ENCODE data around the gene SLC32A1.

DNA sequence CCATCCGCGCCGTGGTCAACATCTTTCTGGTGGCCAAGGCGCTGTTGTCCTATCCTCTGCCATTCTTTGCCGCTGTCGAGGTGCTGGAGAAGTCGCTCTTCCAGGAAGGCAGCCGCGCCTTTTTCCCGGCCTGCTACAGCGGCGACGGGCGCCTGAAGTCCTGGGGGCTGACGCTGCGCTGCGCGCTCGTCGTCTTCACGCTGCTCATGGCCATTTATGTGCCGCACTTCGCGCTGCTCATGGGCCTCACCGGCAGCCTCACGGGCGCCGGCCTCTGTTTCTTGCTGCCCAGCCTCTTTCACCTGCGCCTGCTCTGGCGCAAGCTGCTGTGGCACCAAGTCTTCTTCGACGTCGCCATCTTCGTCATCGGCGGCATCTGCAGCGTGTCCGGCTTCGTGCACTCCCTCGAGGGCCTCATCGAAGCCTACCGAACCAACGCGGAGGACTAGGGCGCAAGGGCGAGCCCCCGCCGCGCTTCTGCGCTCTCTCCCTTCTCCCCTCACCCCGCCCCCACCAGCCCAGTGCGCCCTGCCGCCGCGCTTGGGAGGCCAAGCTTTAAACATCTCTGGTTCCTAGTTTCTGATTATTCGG lies 4.0 kb downstream of the SLC32A1 start:
- TF ChIP-seq, protein P1, sequence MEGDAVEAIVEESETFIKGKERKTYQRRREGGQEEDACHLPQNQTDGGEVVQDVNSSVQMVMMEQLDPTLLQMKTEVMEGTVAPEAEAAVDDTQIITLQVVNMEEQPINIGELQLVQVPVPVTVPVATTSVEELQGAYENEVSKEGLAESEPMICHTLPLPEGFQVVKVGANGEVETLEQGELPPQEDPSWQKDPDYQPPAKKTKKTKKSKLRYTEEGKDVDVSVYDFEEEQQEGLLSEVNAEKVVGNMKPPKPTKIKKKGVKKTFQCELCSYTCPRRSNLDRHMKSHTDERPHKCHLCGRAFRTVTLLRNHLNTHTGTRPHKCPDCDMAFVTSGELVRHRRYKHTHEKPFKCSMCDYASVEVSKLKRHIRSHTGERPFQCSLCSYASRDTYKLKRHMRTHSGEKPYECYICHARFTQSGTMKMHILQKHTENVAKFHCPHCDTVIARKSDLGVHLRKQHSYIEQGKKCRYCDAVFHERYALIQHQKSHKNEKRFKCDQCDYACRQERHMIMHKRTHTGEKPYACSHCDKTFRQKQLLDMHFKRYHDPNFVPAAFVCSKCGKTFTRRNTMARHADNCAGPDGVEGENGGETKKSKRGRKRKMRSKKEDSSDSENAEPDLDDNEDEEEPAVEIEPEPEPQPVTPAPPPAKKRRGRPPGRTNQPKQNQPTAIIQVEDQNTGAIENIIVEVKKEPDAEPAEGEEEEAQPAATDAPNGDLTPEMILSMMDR (IDR thresholded peaks at IDR 0.05): no peak
- no peak for TF ChIP-seq POLR2A (IDR thresholded peaks at IDR 0.05)
